SH-SY5Y (cell line): ENCODE data around the gene ADCY9.
A peak's percentile ranks its signal among the peaks of the same experiment; 100 is the strongest.

Experiments used
- GATA2 ChIP-seq: IDR thresholded peaks from 2 replicates; pipeline ENCODE4 v1.6.1; 2011; ENCODE audit warnings: mild to moderate bottlenecking, low read depth, low read length
- GATA3 ChIP-seq: IDR thresholded peaks from 2 replicates; pipeline ENCODE4 v1.6.1; 2011; ENCODE audit warnings: low read depth, mild to moderate bottlenecking, low read length, moderate library complexity

Gene ADCY9

GRCh38 chr16:4116325-4117249 lies at the start of gene ADCY9:
ADCY9 (minus strand) TSS chr16:4116442; CDS start chr16:4115442, 1,000 bp downstream.
- no peak for TF ChIP-seq GATA2
- no peak for TF ChIP-seq GATA3

DNA sequence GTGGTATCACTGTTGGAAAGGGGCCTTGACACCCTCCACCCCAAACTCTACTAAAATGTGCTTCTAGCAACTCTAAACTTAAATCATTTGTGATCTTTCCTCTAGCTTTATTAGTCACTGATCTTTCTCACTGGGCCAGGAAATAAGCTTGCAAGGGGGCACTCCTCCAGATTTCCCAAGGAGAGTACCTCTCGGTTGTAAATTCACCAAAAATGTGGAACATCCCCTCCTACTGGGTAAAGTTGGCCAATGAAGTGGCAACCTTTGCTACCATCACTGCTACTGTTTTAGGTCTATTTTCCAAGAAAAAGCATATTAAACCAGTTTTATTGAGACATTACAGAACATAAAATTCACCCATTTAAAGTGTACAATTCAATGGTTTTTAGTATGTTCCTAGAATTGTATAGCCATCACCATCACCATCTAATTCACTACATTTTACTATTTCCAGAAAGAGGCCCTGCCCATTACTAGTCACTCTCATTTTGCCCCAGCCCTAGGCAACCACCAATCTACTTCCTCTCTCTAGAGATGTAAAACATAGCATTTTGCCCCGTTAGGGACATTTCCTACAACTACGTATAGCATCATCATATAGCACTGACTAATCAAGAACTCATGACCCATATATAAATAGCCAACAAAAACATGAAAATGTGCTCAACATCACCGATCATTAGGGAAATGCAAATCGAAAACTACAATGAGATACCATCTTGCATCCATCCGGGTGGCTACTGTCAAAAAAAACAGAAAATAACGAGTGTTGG lies 44.6 kb upstream of the ADCY9 start:
- TF ChIP-seq GATA3 (no peak), GATA2 (no peak)

DNA sequence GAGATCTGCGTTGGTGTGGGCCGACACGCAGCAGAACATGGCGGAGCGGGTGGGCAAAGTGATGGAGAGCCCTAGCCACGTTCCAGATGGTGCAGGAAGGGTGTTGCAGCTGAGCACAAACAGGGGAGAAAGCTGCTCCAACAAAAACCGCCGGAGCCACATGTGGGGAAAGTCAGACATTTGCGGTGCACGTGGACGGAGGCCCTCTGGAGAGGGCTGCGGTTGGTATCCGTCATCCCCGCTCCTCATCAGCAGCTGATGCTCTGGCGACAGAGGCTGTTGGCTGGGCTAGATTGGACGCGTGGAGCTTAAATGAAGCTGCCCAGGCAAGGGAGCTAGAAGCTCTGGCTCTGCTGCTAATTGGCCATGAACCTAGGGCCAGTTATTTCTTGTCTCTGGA lies 43.5 kb upstream of the ADCY9 start:
- TF ChIP-seq GATA3: no peak
- no peak for TF ChIP-seq GATA2

DNA sequence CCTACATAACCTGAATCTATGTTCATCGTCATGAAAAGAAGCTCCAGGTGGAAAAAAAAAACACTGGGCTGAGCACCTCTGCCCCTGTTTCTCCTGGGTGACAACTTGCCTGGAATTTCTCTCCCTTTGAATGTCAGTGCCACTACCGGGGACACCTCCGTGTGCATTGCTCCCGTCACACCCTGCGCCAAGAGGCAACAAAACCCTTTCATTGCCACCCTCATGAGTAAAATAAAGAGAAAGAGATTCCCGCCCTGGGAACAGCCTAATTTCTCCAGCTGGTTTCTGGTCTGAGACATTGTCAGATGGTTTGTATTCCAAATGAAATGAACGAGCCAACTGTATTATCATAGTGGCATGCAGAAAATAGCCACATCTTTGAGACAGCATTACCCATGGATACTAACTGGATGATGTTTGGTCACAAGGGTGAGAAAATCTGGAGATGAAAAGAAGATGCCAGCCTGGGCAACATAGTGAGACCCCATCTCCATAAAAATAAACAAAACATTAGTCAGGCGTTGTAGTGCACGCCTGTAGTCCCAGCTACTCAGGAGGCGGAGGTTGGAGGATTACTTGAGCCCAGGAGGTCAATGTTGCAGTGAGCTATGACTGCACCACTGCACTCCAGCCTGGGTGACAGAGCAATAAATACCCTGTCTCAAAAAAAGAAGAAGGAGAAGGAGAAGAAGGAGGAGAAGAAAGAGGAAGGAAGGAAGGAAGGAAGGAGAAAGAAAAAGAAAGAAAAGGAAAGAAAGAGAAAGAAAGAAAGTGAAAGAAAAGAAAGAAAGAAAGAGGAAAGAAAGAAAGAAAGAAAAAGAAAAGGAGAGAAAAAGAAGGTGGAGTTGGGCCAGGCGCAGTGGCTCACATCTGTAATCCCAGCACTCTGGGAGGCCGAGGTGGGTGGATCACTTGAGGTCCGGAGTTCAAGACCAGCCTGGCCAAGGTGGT lies 42.2 kb upstream of the ADCY9 start:
- TF ChIP-seq GATA3 (no peak), GATA2 (no peak)

DNA sequence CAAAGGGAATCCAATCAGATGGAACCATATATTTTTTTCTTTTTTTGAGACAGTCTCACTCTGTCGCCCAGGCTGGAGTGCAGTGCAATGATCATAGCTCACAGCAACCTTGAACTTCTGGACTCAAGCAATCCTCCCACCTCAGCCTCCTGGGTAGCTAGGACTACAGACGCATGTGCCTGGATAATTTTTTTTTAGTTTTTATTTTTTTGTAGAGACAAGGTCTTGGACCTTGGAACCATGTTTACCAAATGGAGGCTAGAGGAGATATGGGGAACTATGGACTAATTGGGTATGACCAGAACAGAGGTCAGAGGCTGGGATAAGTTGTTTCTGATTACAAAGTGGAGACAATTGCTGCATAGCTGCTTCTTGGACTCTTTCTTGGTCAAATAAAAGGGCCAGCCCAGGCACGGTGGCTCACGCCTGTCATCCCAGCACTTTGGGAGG lies 41.2 kb upstream of the ADCY9 start:
- TF ChIP-seq GATA2 (no peak), GATA3 (no peak)

- TF ChIP-seq GATA3: no peak
- peak; percentile 77 for TF ChIP-seq GATA2
Measured at GRCh38 chr16:4152267-4152666, 36.0 kb upstream of the ADCY9 start.

DNA sequence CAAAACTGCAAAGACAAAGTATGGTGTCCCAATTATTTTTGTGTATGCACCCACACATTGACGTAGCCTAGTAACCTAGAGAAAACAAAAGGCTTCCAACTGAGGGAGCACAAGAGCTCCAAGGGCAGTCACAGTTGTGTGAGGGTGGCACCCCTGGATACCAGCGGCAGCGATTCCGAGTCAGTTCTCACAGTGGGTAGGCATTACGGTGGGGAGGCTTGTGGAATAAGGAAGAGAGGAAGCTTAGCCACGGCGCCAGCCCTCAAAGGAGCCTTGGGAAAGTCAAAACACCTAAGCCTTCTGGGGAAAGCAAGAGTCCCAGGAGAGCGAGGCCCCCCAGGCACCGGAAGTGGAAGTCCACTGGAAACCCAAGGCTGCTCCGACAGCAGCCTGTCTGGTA lies 31.0 kb upstream of the ADCY9 start:
- no peak for TF ChIP-seq GATA2
- no peak for TF ChIP-seq GATA3

GRCh38 chr16:4142268-4142667 lies 26.0 kb upstream of the ADCY9 start:
- TF ChIP-seq GATA2: no peak
- no peak for TF ChIP-seq GATA3

- TF ChIP-seq GATA3: no peak
- TF ChIP-seq GATA2: no peak
Measured at GRCh38 chr16:4141604-4142003, 25.4 kb upstream of the ADCY9 start.

DNA sequence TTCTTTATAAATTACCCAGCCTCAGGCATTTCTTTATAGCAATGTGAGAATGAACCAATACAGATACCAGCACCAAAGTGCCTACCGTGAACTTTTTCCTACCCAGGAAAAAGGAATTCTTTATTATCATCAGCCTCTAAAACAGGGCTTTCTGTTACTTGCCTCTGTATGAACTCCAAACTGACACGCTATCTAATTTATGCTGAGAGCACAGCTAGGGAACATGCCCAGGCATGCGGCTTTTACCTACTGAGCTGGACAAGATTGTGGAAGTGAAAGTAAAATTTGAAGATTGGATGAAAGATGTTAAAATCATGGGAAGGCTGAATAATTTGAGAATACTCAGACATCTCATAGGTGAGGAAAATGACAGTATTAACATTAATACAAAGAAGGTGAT lies 24.4 kb upstream of the ADCY9 start:
- no peak for TF ChIP-seq GATA2
- TF ChIP-seq GATA3: no peak

DNA sequence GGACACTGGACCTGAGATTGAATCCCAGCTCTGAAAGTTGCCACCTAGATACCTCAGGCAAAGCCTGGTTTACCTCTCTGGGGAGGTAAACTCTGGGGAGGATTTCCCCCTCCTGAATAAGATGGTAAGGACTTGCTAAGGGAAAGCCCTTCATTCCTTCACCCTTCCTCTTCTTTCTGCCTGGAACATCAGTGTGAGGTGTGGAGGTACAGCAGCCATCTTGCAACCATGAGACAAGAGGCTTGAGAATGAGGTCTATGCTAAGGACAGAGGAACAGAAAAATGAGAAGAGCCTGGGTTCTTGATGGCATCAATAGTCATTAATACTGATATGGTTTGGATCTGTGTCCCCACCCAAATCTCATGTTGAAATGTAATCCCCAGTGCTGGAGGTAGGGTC lies 23.7 kb upstream of the ADCY9 start:
- TF ChIP-seq GATA2: no peak
- TF ChIP-seq GATA3: no peak

GRCh38 chr16:4138713-4139112 lies 22.5 kb upstream of the ADCY9 start:
- TF ChIP-seq GATA3: no peak

DNA sequence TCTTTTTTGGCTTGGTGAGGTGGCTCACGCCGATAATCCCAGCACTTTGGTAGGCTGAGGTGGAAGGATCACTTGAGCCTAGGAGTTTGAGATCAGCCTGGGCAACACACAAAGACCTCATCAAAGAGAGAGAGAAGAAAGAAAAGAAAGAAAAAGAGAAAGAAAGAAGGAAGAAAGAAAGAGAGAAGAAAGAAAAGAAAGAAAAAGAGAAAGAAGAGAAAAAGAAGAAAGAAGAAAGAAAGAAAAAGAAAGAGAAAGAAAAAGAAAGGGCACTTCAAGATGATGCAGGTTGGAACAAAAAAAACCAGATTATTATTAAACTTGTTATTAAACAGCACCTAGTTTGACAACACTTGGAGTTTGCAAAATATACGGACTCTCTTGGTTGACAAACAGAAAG lies 21.2 kb upstream of the ADCY9 start:
- no peak for TF ChIP-seq GATA3
- TF ChIP-seq GATA2: no peak
